SW 1271 (cell line): ENCODE results near the gene ZNF692.
A peak's percentile ranks its signal among the peaks of the same experiment; 100 is the strongest.
"Not testable (repeated sequence)": the region's sequence is repeated elsewhere in the genome, so short reads cannot be mapped to it uniquely, and the experiment has no call there.

Source experiments
- DNase-seq, 2 experiments: peaks; one replicate each; lab custom pipeline; 2025; lab: John Stamatoyannopoulos, UW

ZNF692 gene

DNA sequence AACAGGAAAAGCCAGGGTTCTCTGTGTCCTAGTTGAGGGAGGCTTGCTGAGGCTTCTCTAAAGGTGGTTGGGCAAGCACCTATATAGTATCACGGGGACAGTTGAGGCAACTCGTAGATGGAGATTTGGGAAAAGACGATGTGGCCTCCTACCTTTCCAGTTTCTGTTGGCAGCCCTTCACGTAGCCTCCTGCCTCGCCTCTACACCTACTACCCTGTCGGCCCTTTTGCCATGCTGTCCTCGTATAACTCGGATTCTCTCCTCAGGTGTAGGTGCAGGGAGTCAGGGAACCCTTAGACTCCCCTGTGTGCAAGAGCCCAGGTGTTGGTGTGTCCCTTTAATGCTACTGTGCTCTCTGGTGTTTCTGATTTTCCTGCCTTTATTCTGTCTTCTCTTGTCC is 10.3 kb downstream of the ZNF692 start:
- DNase-seq: no peak

GRCh38 chr1:248847956-248848561 is 10.8 kb downstream of the ZNF692 start:
- DNase-seq: no peak

DNA sequence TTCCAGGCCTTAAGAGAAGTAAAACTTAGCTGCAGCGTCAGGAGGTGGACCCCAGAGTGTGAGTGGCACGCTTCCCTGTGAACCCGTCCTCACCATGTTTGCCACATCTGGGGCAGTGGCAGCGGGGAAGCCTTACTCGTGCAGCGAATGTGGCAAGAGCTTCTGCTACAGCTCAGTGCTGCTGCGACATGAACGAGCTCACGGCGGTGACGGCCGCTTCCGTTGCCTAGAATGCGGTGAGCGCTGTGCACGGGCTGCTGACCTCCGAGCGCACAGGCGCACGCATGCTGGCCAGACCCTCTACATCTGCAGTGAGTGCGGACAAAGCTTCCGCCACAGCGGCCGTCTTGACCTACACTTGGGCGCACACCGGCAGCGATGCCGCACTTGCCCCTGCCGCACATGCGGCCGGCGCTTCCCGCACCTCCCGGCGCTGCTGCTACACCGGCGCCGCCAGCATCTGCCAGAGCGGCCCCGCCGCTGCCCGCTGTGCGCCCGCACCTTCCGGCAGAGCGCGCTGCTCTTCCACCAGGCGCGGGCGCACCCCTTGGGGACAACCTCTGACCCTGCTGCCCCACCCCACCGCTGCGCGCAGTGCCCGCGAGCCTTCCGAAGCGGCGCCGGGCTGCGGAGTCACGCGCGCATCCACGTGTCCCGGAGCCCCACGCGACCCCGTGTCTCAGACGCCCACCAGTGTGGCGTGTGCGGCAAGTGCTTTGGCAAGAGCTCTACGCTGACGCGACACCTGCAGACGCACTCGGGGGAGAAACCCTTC is 11.5 kb downstream of the ZNF692 start:
- no peak for DNase-seq

DNA sequence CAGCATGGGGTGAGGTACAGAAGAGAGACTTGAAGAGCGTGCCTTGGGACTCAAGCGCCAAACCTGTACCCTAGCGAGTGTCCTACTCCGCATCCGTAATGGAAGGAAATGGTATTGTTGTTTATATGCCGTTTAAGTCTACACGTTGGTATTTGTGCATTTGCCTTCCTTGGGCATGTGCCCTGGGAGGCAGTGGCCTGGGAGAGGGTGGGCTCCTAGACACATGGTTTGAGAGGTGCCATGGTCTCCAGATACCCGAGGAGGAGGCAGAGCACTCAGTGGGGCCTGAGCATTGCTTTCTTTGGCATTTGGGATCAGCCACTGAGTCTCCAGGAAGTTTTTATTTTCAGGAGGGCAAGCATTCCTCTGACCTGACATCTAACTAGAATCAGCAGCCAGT is 14.4 kb downstream of the ZNF692 start:
- no peak for DNase-seq

DNA sequence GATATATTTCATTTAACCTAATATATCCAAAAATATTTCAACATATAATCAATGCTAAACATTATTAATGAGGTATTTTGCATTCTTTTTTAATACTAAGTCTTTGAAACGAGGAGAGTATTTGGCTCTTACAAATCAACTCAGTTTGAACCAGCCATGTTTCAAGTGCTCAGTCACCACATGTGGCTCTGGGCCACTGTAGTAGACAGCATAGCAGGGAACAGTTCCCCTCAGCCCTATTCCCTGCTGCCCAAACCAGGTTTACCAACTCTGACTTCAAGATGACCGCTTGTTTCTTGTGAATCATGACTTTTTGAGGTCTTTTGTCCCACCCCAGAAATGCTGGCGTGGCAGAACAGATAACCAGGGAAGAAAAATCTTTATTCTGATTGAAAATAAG is 15.2 kb downstream of the ZNF692 start:
- no peak for DNase-seq

DNA sequence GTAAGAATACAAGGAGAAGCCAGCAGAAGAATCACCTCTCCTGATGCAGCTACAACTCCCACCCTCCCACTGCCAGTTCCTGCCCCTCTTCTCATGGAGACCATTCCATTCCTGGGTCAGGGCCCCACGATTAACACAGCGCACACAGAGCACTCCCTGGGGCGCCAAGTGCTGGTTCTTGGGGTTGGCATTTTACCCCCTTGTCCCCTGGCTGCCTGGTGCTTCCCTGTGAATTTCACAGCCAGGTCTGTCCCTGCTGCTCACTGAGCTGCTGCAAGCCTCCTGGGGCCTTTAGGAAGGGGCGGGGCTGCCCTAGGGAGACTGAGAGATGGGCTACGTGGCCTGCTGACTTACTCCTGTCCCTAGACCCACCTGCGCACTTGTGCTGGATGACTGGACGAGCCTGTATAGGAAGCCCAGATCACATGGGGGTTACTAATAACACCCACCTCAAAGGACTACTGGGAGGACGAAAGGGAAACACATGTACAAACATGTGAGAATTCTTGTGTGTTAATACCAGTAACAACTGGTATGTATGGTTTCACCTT is 16.0 kb downstream of the ZNF692 start:
- no peak for DNase-seq

- DNase-seq: peak in 1 of 2 experiments; percentile 39
Observed at GRCh38 chr1:248841702-248842395, 17.0 kb downstream of the ZNF692 start.

GRCh38 chr1:248840946-248841345 is 17.9 kb downstream of the ZNF692 start:
- DNase-seq: no peak

GRCh38 chr1:248839168-248839555 is 19.7 kb downstream of the ZNF692 start:
- DNase-seq: no peak

DNA sequence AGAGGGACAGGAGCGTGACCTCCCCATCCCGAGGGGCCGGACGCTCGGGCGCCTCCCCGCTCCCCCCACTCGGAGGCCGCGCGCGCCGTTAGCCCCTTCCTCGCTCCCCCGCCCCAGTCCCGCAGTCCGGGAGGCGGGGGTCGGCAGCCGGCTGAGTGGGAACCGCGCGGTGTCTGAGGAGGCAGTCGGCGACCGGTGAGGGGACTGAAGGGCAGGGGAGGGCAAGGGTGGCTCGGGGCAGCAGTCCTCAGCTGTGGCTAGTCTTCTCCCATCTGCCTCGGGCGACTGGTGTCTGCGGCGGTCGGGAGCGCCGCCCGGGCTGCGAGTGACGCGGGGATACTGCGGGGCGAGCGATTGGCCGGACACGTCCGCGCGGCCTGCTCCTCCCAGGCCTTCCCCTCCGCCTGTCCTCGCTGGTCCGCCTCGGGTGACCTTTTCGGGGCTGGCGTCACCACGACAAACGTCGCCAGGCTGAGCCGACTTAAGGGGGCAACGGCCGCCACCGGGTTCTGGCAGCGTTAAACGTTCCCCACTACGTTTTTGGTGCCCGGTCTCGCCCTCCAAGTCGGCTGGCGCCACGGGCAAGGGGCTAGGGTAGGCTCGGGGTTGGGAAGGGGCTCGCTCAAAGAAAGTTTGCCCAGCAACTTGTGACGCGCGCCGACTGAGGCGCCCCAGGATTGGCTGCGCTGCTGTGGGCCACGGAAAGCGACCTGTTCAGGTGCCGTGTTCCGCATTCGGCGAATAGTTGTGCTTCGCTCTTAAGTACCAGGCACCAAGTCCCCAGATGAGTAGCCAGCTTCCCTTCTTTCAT is 20.3 kb downstream of the ZNF692 start:
- DNase-seq: peak; percentile 81 to 93

DNA sequence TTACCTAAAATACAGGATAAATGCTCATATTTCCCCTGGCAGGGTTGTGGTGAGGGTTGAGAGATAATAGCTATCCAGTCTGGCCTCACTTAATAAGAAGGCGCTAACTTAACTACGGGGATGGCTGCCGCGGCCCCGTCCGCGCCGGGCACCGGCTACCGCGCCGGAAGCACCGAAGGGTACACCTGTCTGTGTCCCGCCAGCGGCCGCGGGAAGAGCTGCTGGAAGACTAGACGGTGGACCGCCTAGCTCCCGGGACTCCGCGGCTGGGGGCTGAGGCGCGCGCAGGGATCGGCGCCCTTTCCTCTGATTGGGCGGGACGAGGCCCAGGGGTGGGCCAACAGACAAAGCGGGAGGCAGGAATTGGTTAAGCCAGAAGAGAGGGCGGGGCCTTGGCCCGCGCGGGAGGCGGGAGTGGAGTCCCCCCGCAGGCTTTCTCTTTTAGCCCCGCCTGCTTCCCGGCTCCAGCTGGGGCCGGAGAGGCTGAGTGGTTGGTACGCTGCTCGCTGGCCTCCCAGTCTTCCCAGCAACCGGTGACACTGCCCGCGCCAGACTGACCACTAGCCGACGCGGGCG is 21.0 kb downstream of the ZNF692 start, which contains the start of gene ZNF672:
ZNF672 (plus strand) TSS at position 444 of the 576 bp plus-strand sequence. CDS start 9,051 bp downstream, outside the sequence.
- DNase-seq: peak; percentile 99 to 100

DNA sequence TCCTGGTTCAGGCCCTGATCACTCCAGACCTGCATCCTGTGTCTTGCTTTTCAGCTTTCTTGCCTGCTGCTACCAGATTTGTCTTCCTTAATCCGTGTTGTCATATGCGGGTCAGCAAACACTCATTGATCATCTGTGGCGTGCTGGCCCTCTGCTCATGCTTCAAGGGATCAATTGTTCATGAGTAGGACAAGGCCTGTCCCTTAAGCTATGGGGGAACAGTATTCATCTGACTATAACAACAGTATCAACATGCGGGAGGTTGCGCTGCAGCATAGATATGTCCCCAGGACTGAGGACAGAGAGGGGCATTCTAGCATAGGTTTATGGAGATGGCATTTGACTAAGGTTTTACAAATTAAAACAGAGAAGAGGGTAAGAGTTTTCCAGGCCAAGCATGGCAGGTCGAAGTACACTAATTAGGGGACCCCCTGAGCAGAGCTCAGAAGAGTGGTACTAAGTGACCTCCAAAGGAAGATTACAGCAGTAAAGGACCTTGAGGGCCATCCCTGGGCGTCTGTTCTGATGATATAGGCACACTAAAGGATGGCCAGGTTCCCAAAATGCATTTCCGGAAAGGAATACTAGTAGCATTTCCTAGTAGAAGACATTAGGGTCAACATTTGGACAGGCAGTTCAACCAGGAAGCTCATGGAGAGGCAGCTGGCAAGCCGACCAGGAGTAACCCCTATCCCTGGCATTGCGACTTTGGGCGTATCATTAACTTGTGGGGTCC is 21.7 kb downstream of the ZNF692 start:
- DNase-seq: no peak

DNA sequence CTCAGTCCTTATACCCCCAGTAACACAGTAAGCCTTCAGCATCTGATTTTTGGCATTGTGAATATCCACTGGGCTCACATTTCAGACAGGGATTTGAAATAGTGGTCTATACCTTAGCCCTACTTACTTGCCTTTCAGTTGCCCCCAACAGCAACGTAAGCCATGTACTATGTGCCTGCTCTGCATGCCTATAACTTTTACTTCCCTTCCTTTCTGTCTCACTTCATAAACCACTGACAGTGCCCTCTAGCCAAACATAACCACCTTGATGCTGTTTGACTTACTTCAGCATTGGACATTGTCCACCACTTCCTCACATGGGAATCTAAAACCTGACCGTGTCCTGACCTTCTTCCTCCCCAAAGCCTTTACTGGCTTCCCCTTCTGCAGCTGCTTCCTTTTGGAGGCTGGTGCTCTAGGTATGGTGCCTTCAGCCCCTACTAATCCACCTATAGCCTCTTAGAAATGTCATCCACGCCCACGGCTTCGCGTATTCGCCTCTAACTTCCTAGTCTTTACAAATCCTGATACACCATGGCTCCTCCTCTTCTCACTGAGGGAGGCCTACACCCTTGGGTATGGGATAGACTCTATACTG is 24.4 kb downstream of the ZNF692 start:
- DNase-seq: no peak

GRCh38 chr1:248831842-248832241 is 27.0 kb downstream of the ZNF692 start:
- DNase-seq: no peak

DNA sequence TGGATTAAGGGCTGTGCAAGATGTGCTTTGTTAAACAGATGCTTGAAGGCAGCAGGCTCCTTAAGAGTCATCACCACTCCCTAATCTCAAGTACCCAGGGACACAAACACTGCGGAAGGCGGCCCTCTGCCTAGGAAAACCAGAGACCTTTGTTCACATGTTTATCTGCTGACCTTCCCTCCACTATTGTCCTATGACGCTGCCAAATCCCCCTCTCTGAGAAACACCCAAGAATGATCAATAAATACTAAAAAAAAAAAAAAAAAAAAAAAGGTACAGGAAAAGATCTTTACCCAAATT is 28.2 kb downstream of the ZNF692 start:
- not testable (repeated sequence) for DNase-seq

DNA sequence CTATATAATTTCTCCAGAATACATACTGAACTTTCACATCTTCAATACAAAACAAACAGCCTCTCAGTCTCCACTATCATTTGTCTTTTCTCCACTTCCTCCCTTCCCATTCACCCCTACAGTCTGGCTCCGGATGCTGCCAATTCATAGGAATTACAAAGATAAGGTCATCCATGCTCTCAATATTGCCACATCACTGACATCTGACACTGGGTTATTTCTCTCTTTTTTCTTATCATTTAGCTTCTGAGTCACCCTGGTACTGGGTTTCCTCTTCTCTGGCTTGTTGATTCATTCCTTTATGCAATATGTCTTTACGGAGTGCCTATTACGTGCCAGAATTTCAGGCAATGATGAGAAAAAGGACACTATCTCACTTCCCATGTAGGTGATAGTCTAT is 30.0 kb downstream of the ZNF692 start:
- peak; percentile 82 to 97 for DNase-seq

DNA sequence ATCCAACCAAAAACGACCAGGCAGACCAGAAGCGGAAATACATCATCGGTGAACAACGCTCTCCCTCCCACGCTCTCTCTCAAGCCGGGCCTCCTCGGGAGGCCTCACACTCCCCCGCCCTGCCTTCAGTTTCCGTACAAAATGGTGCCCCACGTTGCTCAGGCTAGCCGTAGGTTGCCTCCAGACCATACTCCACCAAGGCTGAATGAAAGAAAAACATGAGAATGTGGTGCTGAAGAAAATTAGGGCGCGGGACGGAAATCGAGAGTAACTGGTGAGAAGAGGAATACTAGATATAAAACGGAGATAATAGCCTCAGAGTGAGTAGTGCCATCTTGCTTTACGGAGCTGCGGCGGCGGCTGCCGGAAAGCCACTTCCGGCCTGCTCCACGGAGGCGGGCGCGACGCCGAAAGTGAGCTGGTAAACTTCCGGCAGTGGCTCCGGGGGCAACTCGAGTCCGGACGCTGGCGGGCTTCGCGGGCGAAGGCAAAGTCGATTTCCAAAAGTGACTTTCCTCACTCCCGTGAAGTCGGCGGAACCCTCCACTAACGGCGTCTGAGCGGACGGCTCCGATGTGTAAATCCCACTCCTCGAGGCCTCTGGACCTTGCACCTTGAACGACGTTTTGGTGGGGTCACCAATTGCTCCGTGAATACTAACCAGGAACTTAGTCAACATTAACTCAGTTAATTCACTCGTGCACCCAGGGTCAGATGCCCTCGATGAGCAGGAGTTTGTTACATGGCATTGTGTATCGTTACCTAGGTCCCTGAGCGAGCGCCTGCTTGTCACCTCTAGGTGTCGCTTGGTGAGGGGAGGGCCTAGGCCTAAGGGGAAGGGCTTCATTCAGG is 32.8 kb downstream of the ZNF692 start, which contains the start of gene SH3BP5L:
SH3BP5L (minus strand) TSS at position 7 of the 852 bp plus-strand sequence. CDS start 980 bp downstream, outside the sequence.
- DNase-seq: peak; percentile 96 to 99

GRCh38 chr1:248825573-248825908 is 33.3 kb downstream of the ZNF692 start:
- DNase-seq: no peak

DNA sequence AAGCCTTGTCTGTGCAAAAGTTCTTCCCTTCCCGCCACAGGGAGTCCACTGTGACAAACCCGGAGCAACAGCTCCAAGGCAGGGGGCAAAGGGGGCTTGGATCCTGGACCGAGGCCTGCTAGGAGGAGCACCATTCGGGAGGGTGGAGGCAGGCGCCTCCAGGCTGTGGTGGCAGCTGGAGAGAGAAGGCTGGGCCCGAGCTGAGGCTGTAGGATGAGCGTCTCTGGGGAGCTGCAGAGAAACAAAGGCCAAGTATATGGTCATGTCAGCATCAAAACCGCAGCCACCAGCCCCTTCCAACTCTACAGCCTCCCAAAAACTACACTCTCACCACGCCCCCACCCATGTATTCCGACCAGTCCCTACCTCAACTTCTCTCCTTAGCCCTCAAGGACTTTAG is 33.7 kb downstream of the ZNF692 start:
- no peak for DNase-seq

GRCh38 chr1:248824701-248825100 is 34.2 kb downstream of the ZNF692 start:
- DNase-seq: no peak
